A549 (cell line): ENCODE data around the gene DOC2B. TPM values are rescaled to one million over a fixed set of nuclear protein-coding genes. Genes with fewer than 3 reads are reported as not detected.
"Not testable (repeated sequence)": the region's sequence is repeated elsewhere in the genome, so short reads cannot be mapped to it uniquely, and the experiment has no call there.

Source experiments
- ATAC-seq, 2 experiments: fragments of 200-7000 bp in 1 of 2; fragments of >200 bp in 1 of 2; cut with Nextera tagmentation in 1 of 2; cut with Tn5 transposase in 1 of 2; 3 replicates each; pipeline versions ENCODE4 v1.8.0 to v1.9.1; 2018 to 2020; ENCODE audit warnings: mild to moderate bottlenecking in 1 of 2, moderate library complexity in 1 of 2
- CTCF ChIA-PET: fragments of 300-600 bp; sonication (Branson Sonifier 250); formaldehyde crosslinking; extraction: SDS; loops from one replicate; lab custom pipeline; 2021; ENCODE audit warnings: antibody characterized with exemption, inconsistent platforms; lab: Yijun Ruan, JAX
- POLR2A ChIA-PET: fragments of 350-600 bp; formaldehyde crosslinking; extraction: SDS; loops from one replicate; lab custom pipeline; 2021; ENCODE audit warnings: antibody characterized with exemption, inconsistent platforms; lab: Yijun Ruan, JAX
- DNase-seq, 2 experiments: peaks; one replicate each; pipeline versions ENCODE4 v3.0.0 to v3.0.0-alpha.2; 2011 to 2016; ENCODE audit warnings: low read depth in 1 of 2, low spot score in 1 of 2
- FAIRE-seq: peaks from 2 replicates; lab custom pipeline; 2011; peaks lifted over from hg19 to GRCh38; lab: Jason Lieb, UNC
- H3K27ac ChIP-seq, 2 experiments: fragments of >200 bp; sonication (Bioruptor Twin); formaldehyde crosslinking; 3 replicates each; pipeline ENCODE4 v1.5.1; 2016 to 2017
- H3K4me1 ChIP-seq: fragments of >200 bp; sonication (Bioruptor Twin); formaldehyde crosslinking; 3 replicates; pipeline ENCODE4 v1.6.1; 2016
- H3K4me2 ChIP-seq: fragments of >200 bp; sonication (Bioruptor Twin); formaldehyde crosslinking; 3 replicates; pipeline ENCODE4 v1.6.1; 2016
- H3K4me3 ChIP-seq: fragments of >200 bp; sonication (Bioruptor Twin); formaldehyde crosslinking; 3 replicates; pipeline ENCODE4 v1.5.1; 2016
- H3K9me3 ChIP-seq: fragments of >200 bp; sonication (Bioruptor Twin); formaldehyde crosslinking; 3 replicates; pipeline ENCODE4 v1.6.1; 2016
- CHD2 ChIP-seq: fragments of 150-350 bp; IDR thresholded peaks from 2 replicates; pipeline ENCODE4 v1.6.1; 2014; ENCODE audit warnings: low read length; ENCODE audit not compliant: partially characterized antibody
- EHF ChIP-seq: fragments of 250-450 bp; sonication (Bioruptor Pico); IDR thresholded peaks from 2 replicates; pipeline ENCODE4 v1.5.0; 2020; ENCODE audit warnings: mild to moderate bottlenecking
- GATA3 ChIP-seq: IDR thresholded peaks from 2 replicates; pipeline ENCODE4 v1.6.1; 2012; ENCODE audit warnings: borderline replicate concordance
- HDAC2 ChIP-seq: fragments of 200-600 bp; sonication (generic); IDR thresholded peaks from 2 replicates; pipeline ENCODE4 v1.6.1; 2016
- HOXB13 ChIP-seq: fragments of 250-450 bp; sonication (Bioruptor Pico); IDR thresholded peaks from 2 replicates; pipeline ENCODE4 v1.5.0; 2020; ENCODE audit warnings: low read depth, mild to moderate bottlenecking, moderate library complexity
- KDM5A ChIP-seq: fragments of 200-600 bp; sonication (generic); IDR thresholded peaks from 2 replicates; pipeline ENCODE4 v1.6.1; 2016; ENCODE audit warnings: antibody characterized with exemption, mild to moderate bottlenecking
- MAFK ChIP-seq: fragments of 450-650 bp; IDR thresholded peaks from 2 replicates; pipeline ENCODE4 v1.6.1; 2014; ENCODE audit not compliant: partially characterized antibody
- NPAS2 ChIP-seq: fragments of 250-450 bp; sonication (Bioruptor Pico); IDR thresholded peaks from 2 replicates; pipeline ENCODE4 v1.8.0; 2022; ENCODE audit warnings: mild to moderate bottlenecking, moderate library complexity, borderline replicate concordance
- NR3C1 ChIP-seq: fragments of >200 bp; sonication (Bioruptor Twin); formaldehyde crosslinking; IDR thresholded peaks from 3 replicates; pipeline ENCODE4 v1.6.1; 2017
- RCOR1 ChIP-seq: fragments of 150-350 bp; IDR thresholded peaks from 2 replicates; pipeline ENCODE4 v1.6.1; 2014; ENCODE audit warnings: antibody characterized with exemption, low read length, low read depth
- RNF2 ChIP-seq: fragments of 200-600 bp; sonication (generic); IDR thresholded peaks from 2 replicates; pipeline ENCODE4 v1.6.1; 2016; ENCODE audit warnings: low read depth, mild to moderate bottlenecking, antibody characterized with exemption, moderate library complexity, borderline replicate concordance
- SMC3 ChIP-seq: fragments of >200 bp; sonication (Bioruptor Twin); formaldehyde crosslinking; IDR thresholded peaks from 3 replicates; pipeline ENCODE4 v1.6.1; 2018; ENCODE audit warnings: inconsistent platforms
- SREBF2 ChIP-seq: fragments of 450-650 bp; IDR thresholded peaks from 2 replicates; pipeline ENCODE4 v1.6.1; 2014; ENCODE audit warnings: mild to moderate bottlenecking, moderate library complexity
- WGBS: methylation state at CpG from one replicate; pipeline ENCODE4 v1.1.6; 2017; ENCODE audit errors: missing lambda C conversion rate; 5-methylcytosine and 5-hydroxymethylcytosine counted together
- polyA plus RNA-seq, 4 experiments: library from polyadenylated mRNA; depleted of rRNA in 3 of 4; stranded (reverse); fragments of >200 nt; fragmentation: RNase III in 1 of 4; extraction: RNeasy Plus Mini Kit Qiagen cat#74134 plus additional on column Dnase treatment in 1 of 4; gene quantifications; 2 replicates in 3 of 4; 3 replicates in 1 of 4; pipeline ENCODE4 v1.2.3, GENCODE V29; 2011 to 2017
- TF ChIP-seq, protein P1 (sequence below): IDR thresholded peaks from 2 replicates; pipeline ENCODE4 v1.6.1; 2012
- TF ChIP-seq, protein P2 (sequence below): fragments of 250-450 bp; sonication (Bioruptor Pico); IDR thresholded peaks from 2 replicates; pipeline ENCODE4 v1.5.0; 2020; ENCODE audit warnings: low read depth, mild to moderate bottlenecking, moderate library complexity

The DOC2B gene
- polyA plus RNA-seq, 2 of the 4 experiments (the other 2 are of a cell fraction) = 0.27 to 1.6 TPM

DNA sequence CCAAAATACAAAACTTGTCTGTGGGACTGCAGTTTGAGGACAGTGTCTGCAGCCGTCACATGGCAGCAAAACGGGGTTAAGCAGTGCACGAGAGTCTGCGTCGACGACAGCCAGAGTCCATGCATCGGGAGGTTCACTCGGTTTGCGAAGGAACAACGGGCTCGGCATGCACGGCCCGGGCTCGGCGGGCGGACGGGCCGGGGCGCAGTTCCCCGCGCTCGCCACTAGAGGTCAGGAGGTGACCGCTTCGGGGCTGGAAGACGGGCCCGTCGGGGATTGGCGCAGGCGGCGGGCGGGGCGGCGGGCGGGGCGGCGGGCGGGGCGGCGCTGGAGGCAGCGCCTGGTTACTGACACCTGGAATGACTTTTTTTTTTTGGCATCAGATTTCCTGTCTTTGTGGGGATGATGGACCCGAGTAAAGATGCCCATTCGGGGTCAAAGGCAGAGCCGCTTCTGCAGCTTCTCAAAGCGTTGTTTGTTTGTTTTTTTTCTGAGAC, 37.6 kb downstream of the DOC2B start (continued):
- TF ChIP-seq, protein P1, sequence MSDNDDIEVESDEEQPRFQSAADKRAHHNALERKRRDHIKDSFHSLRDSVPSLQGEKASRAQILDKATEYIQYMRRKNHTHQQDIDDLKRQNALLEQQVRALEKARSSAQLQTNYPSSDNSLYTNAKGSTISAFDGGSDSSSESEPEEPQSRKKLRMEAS = peak; percentile 92

- DNase-seq = no peak
- 65% methylated on average over 23 of the region's 23 CpGs for WGBS
- Histone ChIP-seq H3K4me2 (peak overlapping the region; percentile 58), H3K4me1 (0 out of 3 replicates have a peak, but pooled peaks cover 4% of the 10 kb centered on the region), H3K4me3 (no peak overlapping the region), H3K27ac (no peak overlapping the region), H3K9me3 (no peaks in the 10 kb centered on the region)
- ATAC-seq = no peak
- no peak for FAIRE-seq
- POLR2A ChIA-PET = no interaction called here
- CTCF ChIA-PET = interaction anchor here (1.5 to 2.5 kb wide), 4 partner anchors 208 to 544 kb away, joined by 3 to 11 read pairs (median 6); partner anchors contain the start of gene RPH3AL
- TF ChIP-seq NR3C1 = no peak
- 0 out of 2 replicates have a peak, but pooled peaks have one; percentile 36 for TF ChIP-seq NPAS2 (CRISPR knock-in tag)
- TF ChIP-seq, all 56 proteins: peak for 1
These were observed 38.3 kb downstream of the DOC2B start for GRCh38 chr17:142876-143784.

DNA sequence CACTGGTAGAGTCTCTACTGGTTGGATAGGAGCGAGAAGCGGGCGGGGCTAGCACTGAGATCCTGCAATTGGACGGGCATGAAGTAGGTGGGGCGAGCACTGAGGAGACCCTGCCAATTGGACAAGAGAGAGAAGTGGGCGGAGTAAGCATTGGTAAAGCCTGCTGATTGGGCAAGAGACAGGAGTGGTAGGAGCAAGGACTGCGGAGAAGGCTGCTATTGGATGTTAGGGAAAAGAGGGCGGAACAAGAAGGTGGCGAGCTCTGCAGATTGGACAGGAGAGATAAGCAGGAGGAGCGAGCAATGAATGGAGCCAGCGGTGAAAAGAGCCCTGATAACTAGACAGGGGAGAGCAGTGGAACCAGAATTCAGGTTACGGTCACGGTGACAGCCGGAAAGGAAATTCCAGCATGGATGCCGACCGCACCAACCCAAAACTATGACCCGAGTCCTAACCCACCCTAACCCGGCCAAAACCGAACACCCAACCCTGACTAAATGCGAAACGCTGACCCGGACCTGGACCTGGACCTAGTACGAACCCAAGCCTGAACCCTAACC, 39.3 kb downstream of the DOC2B start:
- peak; percentile 49 to 80 for DNase-seq

DNA sequence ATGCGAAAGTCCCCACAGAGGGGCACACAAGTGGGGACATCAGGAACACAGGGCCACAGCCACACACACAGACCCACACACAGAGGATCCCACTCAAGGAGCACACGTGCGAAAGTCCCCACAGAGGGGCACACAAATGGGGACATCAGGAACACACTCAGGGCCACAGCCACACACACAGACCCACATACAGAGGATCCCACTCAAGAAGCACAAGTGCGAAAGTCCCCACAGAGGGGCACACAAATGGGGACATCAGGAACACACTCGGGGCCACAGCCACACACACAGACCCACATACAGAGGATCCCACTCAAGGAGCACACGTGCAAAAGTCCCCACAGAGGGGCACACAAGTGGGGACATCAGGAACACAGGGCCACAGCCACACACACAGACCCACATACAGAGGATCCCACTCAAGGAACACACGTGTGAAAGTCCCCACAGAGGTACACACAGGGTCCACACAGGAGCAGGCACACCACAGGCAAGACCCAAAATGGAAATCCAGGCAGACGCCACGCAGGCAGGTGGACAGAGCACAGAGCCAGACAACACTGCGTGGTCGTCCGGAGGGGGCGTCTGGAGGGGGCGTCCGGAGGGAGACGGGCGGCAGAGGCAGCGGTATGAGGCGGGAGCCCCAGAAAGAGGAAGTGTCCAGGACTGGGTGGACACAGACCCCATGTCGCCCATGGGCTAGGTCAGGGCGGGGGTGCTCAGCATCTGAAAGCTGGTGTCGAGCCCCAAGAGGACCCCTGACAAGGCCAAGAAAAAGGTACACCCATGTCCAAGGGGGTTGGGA, 41.8 kb downstream of the DOC2B start:
- ATAC-seq, H3K27ac ChIP-seq, FAIRE-seq, H3K4me3 ChIP-seq, H3K4me1 ChIP-seq, H3K4me2 ChIP-seq, H3K9me3 ChIP-seq, DNase-seq, POLR2A ChIA-PET, CTCF ChIA-PET: not testable (repeated sequence)
- 63% methylated on average over 11 of the region's 22 CpGs for WGBS

More for the DNA sequence above, 39.3 kb downstream of the DOC2B start:
- WGBS = 88% methylated on average over 23 of the region's 23 CpGs
- H3K4me1 ChIP-seq = 0 out of 3 replicates have a peak, but pooled peaks cover 4% of the 10 kb centered on the region
- POLR2A ChIA-PET = no interaction called here
- no peak overlapping the region for H3K4me2 ChIP-seq
- ATAC-seq (0 out of 6 replicates have a peak, but pooled peaks of 1 of the 2 experiments have one; percentile 20), FAIRE-seq (no peak)
- TF ChIP-seq SREBF2 (no peak), KDM5A (no peak), RNF2 (no peak), RCOR1 (no peak), CHD2 (no peak), HOXB13 (CRISPR knock-in tag) (no peak), SMC3 (no peak), EHF (CRISPR knock-in tag) (no peak), HDAC2 (no peak), MAFK (no peak), GATA3 (no peak)
- TF ChIP-seq, protein P2, sequence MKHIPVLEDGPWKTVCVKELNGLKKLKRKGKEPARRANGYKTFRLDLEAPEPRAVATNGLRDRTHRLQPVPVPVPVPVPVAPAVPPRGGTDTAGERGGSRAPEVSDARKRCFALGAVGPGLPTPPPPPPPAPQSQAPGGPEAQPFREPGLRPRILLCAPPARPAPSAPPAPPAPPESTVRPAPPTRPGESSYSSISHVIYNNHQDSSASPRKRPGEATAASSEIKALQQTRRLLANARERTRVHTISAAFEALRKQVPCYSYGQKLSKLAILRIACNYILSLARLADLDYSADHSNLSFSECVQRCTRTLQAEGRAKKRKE (CRISPR knock-in tag) = no peak
- TF ChIP-seq, all 56 proteins: peak for 0
- CTCF ChIA-PET = interaction anchor here (1.0 kb wide), 1 partner anchor 914 kb away, joined by 4 read pairs; no protein-coding TSS in a partner anchor
- Histone ChIP-seq H3K4me3 (no peak overlapping the region), H3K27ac (no peak overlapping the region), H3K9me3 (no peaks in the 10 kb centered on the region)

DNA sequence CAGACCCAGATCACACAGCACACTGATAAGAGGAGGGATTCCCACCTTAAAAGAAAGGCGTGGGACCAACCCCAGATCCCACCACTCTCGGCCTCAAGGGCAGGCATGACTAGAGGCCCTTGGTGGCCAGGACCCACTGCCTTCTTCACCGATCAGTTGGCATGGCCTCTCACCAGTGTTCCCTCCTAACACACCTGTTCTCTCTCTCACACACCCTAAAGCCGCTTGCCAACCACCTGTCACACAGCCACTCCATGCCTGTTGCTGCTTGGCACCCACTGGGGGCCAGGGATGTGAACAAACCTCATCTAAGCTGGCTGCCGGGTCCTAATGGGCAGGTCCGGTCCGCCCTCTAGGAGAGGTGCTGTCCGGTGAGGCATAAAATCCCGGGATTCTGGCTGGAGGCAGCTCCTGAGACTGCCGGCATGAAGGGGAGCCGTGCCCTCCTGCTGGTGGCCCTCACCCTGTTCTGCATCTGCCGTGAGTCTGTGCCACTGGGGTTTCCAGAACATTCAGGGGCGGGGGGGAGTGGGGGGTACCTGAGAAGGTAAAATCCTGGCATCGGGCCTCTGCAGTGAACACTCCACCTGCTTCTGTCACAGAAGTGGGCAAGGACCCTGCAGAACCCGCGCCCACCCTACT, 44.2 kb downstream of the DOC2B start, which contains the start of gene SCGB1C2:
Gene SCGB1C2 (plus strand): TSS at position 404 of the 642 bp plus-strand sequence. CDS start 22 bp downstream, at position 426.
- POLR2A ChIA-PET, H3K4me3 ChIP-seq, H3K27ac ChIP-seq, CTCF ChIA-PET, H3K4me1 ChIP-seq, H3K4me2 ChIP-seq, DNase-seq, H3K9me3 ChIP-seq, FAIRE-seq, ATAC-seq: not testable (repeated sequence)
- 47% methylated on average over 3 of the region's 16 CpGs for WGBS
